GM13976 (cell line): ENCODE results near the gene PEAK1.

Experiments used
- DNase-seq: peaks from one replicate; pipeline ENCODE4 v3.0.0; 2012; ENCODE audit warnings: low spot score
- in situ Hi-C: fragments of 300-500 bp; cut with MboI; formaldehyde crosslinking; loops from one replicate; pipeline ENCODE4 v1.12.0; 2022; ENCODE audit warnings: low sequenced_read_pairs, mixed read lengths, inconsistent platforms; ENCODE audit not compliant: unreplicated experiment
- TF ChIP-seq, protein P1 (sequence below): IDR thresholded peaks from 2 replicates; pipeline ENCODE4 v1.5.1; 2012; ENCODE audit warnings: borderline replicate concordance, mild to moderate bottlenecking; ENCODE audit not compliant: insufficient read depth; ENCODE audit errors: extremely low read depth, missing control alignments, control extremely low read depth

The PEAK1 gene

DNA sequence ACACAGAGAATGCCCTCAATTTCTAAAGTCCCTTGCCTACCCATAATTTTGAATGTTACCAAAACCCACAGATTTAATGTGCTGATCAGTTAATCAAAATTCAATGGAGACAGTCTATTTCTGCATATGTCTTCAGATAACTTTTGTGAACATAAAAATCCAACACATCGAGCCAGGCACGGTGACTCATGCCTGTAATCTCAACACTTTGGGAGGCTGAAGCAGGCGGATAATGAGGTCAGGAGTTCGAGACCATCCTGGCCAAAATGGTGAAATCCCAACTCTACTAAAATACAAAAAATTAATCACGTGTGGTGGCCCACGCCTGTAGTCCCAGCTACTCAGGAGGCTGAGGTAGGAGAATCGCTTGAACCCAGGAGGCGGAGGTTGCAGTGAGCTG, 49.3 kb downstream of the PEAK1 start:
- TF ChIP-seq, protein P1, sequence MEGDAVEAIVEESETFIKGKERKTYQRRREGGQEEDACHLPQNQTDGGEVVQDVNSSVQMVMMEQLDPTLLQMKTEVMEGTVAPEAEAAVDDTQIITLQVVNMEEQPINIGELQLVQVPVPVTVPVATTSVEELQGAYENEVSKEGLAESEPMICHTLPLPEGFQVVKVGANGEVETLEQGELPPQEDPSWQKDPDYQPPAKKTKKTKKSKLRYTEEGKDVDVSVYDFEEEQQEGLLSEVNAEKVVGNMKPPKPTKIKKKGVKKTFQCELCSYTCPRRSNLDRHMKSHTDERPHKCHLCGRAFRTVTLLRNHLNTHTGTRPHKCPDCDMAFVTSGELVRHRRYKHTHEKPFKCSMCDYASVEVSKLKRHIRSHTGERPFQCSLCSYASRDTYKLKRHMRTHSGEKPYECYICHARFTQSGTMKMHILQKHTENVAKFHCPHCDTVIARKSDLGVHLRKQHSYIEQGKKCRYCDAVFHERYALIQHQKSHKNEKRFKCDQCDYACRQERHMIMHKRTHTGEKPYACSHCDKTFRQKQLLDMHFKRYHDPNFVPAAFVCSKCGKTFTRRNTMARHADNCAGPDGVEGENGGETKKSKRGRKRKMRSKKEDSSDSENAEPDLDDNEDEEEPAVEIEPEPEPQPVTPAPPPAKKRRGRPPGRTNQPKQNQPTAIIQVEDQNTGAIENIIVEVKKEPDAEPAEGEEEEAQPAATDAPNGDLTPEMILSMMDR, result no peak
- in situ Hi-C loops, result no loop called here
- no peak for DNase-seq

DNA sequence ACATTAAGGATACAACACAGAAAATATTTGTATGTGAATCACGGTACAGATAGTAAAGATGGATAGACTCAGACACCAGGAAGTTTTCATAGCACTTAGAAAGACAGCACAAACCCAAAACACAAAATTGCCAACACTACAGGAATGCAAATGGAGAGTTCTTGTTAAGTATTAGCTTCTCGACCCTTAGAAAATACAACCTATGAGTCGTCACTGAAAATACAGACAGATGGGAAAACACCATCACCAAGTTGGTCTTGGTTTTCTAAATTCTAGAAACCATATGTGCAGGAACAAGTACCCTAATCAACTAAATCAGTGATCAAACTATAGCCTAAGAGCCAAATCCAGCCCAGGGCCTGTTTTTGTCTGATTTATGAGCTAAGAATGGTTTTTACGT, 50.7 kb downstream of the PEAK1 start:
- in situ Hi-C loops, result no loop called here
- no peak for DNase-seq
- TF ChIP-seq, protein P1, result no peak

DNA sequence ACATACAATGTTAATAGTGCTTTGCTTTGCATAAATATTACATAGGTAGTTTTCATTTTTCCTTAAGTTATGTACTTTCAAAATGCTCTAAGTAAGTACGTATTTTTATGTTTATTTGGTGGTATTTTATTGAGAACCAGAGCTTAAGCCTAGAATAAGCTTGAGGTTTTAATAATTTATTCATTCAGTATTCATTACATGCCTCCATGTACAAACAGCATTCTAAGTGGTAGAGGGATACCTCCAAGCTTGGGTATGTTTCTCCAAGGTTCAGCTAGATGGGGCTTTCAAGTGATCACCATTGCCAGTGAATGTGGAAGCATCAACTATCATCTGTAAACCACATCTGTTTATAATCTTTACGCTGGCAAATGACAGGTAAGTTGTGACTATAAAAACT, 52.3 kb downstream of the PEAK1 start:
- DNase-seq, result no peak
- in situ Hi-C loops, result no loop called here
- TF ChIP-seq, protein P1, result no peak

DNA sequence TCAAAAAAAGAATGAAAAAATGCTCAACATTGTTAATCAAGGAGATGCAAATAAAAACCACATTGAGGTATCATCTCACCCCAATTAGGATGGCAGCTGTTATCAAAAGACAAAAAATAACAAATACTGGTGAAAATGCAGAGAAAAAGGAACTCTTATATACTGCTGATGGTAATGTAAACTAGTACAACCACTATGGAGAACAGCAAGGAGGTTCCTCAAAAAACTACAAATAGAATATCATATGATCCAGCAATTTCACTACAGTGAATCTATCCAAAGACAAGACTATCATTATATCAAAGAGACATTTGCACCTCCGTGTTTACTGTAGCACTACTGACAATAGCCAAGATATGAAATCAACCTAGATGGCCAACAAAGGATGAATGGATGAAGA, 58.4 kb downstream of the PEAK1 start:
- TF ChIP-seq, protein P1, result no peak
- in situ Hi-C loops, result no loop called here
- DNase-seq, result no peak

DNA sequence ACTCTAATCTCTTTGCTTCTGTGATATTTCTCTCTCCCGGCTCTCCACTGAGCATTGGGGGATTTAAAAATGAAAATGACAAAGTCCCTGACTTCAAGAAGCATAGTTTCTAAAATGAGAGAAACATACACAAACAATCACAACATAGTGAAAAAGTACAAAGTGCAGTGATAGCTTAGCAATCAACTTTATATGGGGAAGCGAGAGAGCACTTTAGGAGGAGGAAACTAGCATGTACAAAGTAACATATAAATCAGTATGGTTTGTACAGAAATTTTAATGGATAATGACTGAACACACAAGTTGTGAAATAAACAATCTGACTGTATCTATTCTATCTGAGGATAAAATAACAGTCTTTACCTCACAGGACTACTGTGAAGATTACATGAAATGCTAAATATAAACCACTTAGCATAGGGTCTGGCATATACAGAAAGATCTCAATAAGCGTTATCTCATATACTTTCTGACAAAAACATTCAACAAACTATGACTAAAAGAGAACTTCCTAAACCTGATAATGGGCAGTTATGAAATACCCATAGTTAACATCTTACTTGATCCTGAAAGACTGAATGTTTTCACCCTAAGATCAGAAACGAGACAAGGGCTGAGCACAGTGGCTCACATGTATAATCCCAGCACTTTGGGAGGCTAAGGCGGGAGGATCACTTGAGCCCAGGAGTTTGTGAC, 61.2 kb downstream of the PEAK1 start:
- DNase-seq, result no peak
- in situ Hi-C loops, result no loop called here
- TF ChIP-seq, protein P1, result no peak

DNA sequence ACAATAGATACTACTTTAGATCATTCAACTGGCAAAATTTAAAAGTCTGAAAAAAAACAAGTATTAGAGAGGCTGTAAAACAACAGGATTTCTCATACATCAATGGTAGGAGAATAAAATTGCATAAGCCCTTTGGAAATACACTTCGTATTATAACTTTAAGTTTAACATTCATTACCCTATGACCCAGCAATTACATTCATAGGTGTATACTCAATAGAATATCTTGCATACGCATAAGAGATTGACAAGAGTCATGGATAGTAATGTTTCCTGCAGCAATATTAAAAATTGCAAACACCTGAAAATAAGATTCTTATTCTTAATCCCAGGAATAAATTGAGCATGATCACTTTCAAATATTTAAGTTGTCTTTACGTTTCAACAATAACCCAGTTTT, 63.6 kb downstream of the PEAK1 start:
- in situ Hi-C loops, result no loop called here
- TF ChIP-seq, protein P1, result no peak
- DNase-seq, result no peak
